Activated T-cell treated with anti-CD3 and anti-CD28 coated beads for 1 hour (primary cell): ENCODE results near the gene SKI.
"Not testable (repeated sequence)": the region's sequence is repeated elsewhere in the genome, so short reads cannot be mapped to it uniquely, and the experiment has no call there.

Experiments used
- DNase-seq: peaks from one replicate; pipeline ENCODE4 v3.0.0-alpha.2; 2020; ENCODE audit warnings: low read depth

SKI gene

GRCh38 chr1:2242814-2243725, 15.0 kb downstream of the SKI start:
- no peak for DNase-seq

- not testable (repeated sequence) for DNase-seq
Observed at GRCh38 chr1:2247045-2247394, 18.9 kb downstream of the SKI start.

DNA sequence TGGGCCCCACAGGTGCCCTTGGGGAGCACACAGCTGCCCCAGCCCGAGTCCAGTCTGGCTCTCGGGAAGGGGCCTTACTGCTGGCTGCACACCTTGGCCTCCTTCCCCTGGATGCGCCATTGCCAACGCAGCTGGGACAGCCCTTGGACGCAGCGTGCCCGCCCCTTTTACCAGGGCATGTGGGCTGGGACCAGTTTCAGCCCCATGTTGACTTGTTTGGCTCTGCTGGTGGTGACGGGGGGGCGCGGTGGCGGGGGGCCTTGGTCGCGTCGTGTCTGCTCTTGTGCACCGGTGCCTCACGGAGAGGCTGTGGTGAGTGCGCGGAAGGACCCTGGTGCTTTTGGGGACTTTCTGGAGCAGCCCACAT, 19.6 kb downstream of the SKI start:
- no peak for DNase-seq

DNA sequence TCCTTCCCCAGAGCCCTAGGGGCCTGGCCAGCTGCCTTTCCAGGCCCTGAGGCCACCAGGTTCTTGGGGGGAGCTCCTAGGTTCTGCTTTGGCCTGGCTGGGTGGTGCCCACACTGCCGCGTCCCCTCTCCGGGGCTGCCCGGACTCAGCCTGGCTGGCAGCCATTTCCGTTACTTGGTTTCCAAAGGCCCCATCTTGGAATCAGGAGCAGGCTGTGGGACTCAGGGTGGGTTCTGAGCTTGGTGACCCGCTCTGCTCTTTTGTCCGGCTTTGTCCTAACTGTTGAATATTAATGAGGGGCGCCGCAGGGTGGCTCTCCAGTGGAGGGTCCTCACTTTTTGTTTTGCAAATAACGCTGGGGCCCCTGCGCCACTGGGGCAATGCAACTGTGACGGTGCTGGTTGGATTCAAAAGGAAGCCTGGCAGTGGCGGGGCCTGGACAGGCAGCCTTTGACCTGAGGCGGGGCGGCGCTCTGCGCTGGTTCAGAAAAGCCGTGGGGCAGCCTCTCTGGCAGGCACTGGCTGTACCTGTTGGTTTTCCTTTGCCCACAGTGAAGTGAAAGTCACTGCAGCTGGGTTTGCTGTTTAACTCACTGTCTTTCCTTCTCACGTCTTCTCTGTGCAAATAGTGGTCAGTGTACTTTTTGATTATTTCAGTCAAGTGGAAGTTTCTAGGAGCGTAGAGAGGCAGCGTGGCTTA, 20.2 kb downstream of the SKI start:
- DNase-seq = no peak

GRCh38 chr1:2248854-2249558, 20.9 kb downstream of the SKI start:
- DNase-seq = no peak

DNA sequence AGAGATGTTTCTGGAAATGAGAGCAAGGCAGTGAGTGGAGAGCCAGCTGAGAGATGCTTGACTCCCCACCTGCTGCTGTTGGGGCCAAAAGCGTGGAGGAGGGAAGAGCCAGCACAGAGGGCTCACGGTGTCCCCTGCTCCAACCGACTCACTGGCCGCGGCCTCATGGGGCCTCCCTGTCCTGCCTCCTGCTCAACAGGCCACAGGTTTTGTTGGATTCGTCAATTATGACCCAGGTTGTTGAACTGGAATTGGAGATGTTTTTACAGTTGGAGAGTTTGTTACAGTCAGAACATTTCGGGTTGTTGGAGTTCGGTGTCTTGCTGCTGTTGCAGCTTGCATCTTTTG, 21.4 kb downstream of the SKI start:
- no peak for DNase-seq

DNA sequence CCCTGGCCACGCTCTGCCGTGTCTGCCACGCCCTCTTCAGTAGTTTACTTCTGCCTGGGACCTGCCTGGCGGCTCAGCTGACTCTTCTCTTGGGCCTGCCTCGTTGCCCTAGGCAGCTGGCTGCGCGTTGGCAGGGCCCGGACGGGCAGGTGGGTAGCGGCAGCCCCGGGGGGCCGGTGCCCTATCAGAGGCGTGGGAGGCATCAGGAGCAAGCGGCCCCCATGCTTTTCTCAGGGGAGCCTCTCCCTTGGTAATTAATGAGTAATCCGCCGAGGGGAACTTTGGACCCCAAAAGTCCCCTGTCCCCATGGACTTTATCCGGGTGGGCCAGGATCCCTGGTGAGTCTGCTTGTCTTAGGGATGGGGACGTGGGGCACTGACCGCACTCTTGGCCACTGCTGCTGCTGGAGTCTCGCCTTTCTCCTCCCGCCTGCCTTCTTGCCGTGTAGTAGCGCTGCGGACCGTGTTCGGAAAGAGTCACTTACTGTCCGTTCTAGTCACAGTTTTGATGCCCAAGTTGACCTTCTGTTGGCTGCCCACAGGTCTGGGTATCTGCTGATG, 22.7 kb downstream of the SKI start:
- no peak for DNase-seq

GRCh38 chr1:2251363-2251762, 23.2 kb downstream of the SKI start:
- DNase-seq = no peak

- DNase-seq = no peak
Observed at GRCh38 chr1:2251786-2252185, 23.7 kb downstream of the SKI start.

GRCh38 chr1:2252423-2252822, 24.3 kb downstream of the SKI start:
- DNase-seq = no peak

- DNase-seq = no peak
Observed at GRCh38 chr1:2253036-2253796, 25.1 kb downstream of the SKI start.

GRCh38 chr1:2253797-2254480, 25.8 kb downstream of the SKI start:
- DNase-seq = no peak

DNA sequence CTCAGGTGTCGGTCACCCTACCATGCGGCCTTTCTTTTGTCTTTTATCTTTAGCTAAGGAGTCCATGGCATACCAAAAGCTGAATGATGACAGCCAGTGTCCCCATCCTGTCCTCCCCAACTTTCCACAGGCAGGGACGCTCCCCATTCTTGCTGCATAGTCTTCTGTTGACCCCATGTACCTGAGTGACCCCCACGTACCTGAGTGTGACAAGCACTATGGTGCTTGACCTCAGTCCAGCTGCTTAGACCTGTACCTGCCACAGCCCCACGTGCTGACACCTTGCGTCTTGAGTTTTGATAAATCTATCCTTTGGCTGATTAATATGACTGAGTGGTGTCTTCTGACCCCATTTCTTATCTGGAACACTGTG, 26.9 kb downstream of the SKI start:
- DNase-seq = no peak

GRCh38 chr1:2255420-2256369, 27.6 kb downstream of the SKI start:
- peak; percentile 50 for DNase-seq

- DNase-seq = no peak
Observed at GRCh38 chr1:2256435-2257244, 28.5 kb downstream of the SKI start.

DNA sequence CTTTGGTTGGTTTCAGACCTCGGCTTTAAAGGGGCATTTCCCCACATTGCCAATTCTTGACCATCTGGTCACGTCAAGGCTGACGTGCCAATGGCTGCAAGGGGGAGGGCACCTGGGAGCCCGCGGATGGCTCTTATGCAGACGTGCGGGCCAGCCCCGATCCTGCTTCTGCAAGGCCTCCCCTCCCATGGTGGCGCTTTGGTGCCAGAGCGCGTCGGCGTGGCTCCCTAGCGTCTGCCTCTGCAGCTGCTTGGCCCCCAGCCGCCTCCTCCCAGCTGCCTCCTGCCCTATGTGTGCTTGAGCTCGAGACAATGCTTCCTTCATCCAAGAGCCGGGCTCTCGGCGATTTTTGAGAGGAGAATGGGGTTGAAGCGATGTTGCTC, 29.1 kb downstream of the SKI start:
- DNase-seq = no peak

DNA sequence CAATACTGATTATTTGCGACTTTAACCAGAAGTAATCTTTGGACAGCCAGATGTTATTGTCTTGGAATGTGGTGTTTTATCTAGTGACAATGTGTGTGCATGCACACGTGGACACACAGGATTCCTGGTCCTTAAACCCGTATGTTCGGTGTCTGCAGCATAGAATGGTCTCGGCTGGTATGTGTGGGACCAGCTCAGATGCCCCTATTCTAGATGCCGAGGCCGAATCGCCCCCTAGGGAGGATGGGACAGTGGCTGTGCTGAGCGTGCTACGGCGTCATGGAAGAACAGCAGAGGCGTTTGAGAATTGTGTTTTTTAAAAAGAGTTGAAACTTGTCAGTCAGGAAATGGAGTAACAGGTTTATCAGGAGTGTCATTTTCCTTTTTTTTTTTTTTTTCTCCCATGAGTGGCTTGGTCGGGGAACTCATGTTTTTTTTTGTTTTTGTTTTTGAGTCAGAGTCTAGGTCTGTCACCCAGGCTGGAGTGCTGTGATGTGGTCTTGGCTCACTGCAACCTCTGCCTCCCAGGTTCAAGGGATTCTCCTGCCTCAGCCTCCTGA, 30.1 kb downstream of the SKI start:
- no peak for DNase-seq

GRCh38 chr1:2258996-2259395, 30.9 kb downstream of the SKI start:
- peak; percentile 58 for DNase-seq
